Measurements from ENCODE around the gene RAB21.
"Not testable (repeated sequence)": the region's sequence is repeated elsewhere in the genome, so short reads cannot be mapped to it uniquely, and the experiment has no call there.

- not testable (repeated sequence) for TF ChIP-seq CTCF, POLR2A, EP300, POLR2AphosphoS5 (IDR thresholded peaks at IDR 0.05)
Observed at GRCh38 chr12:71822088-71822487, 67.4 kb downstream of the RAB21 start.

Measured in sigmoid colon (tissue), 4 donors.